T1000 (cell line): ENCODE results near the gene SPATA46.
"Not testable (repeated sequence)": the region's sequence is repeated elsewhere in the genome, so short reads cannot be mapped to it uniquely, and the experiment has no call there.

Source experiments
- DNase-seq: peaks from one replicate; lab custom pipeline; 2025; ENCODE audit warnings: mixed read lengths; lab: John Stamatoyannopoulos, UW

Gene SPATA46, protein sequence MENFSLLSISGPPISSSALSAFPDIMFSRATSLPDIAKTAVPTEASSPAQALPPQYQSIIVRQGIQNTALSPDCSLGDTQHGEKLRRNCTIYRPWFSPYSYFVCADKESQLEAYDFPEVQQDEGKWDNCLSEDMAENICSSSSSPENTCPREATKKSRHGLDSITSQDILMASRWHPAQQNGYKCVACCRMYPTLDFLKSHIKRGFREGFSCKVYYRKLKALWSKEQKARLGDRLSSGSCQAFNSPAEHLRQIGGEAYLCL

DNA sequence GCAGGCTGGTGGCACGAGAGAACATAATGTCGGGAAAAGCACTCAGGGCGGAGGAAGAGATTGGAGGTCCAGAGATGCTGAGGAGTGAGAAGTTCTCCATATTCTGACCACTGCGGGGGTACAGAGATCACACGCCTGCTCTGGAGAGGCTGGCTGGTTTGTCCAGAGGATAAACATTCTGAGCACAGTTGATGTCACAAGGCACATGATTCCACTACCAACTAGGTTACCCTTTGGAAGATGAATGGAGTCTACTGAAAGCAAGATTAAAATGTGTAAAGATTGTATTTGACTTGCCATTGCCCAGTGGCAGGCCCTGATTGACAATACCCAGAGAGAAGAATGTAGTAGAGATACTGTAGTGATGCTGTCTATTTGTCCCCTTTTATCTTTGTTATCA is at the start of gene SPATA46:
Gene SPATA46 (minus strand): TSS at position 164 of the 400 bp plus-strand sequence. CDS start 64 bp downstream, at position 100.
- DNase-seq: no peak

DNA sequence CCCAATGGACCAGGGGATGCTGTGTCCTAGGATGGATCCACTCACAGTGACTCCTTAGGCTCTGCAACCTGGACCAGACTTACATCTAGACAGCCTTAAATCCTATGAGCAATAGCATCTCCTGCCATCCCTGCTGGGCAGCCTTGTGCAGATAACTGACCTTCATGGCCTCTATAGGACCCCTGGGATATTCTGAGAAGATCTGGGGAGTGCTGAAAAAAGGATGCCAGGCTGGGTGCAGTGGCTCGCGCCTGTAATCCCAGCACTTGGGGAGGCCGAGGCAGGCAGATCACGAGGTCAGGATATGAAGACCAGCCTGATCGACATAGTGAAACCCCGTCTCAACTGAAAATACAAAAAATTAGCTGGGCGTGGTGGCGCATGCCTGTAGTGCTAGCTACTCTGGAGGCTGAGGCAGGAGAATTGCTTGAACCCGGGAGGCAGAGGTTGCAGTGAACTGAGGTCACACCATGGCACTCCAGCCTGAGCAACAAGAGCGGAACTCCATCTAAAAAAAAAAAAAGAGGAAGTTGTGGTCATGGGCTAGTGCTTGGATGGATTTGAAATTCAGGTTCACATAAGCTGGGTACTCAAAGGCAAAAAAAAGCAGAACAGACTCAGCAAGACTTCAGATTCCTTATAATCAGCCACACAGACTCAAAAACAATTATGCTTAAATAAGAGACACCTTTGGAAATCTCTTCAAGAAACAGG is 46.2 kb upstream of the SPATA46 start:
- no peak for DNase-seq

DNA sequence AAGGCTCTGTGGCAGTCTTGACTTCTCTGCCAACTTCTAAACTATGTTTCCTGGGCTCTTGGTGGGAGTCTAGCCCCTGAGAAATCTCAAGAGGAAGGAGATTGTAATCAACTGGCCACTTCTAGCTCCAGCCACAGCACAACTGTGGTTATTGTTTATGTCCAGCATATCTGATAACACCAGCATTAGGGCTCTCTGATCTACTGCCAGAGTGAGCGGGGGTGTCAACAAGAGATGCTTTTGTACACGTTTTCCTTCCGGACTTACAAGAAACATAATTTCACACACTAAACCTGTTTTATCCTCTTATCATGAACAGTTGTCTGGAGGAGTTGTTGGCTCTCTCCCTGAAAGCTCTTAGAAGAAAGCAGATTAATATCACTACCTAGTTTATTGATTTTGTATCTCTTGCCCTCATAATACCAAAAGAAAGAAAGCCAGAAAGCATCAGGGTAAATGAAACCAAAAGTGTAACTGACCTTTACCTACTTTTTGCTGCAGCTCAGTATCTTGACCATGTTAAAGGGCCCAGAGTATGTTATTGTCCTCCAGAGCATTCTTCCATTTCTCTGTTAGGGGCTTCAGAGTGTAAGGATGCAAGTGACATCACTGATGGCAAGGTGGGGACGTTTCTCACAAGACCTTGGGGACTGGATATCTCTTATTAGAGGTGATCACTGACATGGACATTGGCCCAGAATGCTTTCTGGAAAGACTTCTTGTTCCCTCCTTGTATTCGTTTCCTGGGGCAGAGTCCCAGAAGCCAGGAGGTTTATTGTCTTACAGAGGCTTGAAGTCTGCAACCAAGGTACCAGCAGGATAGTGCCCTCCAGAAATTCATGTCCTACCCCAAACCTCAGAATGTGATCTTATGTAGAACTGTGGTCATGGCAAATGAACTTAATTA is 44.9 kb upstream of the SPATA46 start:
- DNase-seq: no peak

DNA sequence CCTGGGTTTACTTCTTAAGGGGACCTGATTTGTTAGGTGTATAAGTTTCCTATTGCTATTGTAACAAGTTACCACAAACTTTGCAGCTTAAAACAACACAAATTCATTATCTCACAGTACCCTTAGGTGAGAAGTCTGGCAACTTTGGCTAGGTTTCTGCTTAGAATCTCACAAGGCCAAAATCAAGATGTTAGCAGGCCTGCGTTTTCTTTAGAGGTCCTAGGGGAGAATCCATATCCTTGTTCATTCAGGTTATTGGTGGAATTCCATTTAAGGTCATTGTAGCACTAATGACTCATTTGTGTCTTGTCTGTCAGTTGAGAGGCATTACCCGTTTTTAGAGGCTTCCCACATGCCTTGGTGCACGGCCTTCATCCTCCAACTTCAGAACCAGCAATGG is 43.5 kb upstream of the SPATA46 start:
- no peak for DNase-seq

DNA sequence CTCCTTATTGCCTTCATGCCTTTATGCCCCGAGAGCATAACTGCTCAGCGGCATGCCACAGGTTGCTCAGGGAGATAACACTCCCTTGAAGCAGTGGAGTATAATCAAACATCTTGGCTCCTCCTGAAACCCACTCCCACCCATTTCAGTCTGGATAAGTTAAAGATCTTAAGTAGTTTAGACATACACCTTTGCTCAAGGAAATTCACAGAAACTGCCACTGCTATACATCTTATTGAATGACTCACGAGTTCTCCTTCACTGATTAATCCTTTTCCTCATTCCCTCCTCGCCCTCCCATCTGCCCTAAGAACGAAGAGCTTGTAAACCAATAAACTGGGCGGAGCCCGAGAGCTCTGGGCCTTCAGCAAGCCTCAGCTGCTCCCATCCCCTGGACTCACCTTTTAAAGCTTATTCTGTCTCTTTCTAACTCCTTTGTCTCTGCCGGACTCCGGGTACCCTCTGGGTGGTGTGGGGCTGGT is 42.8 kb upstream of the SPATA46 start:
- not testable (repeated sequence) for DNase-seq

DNA sequence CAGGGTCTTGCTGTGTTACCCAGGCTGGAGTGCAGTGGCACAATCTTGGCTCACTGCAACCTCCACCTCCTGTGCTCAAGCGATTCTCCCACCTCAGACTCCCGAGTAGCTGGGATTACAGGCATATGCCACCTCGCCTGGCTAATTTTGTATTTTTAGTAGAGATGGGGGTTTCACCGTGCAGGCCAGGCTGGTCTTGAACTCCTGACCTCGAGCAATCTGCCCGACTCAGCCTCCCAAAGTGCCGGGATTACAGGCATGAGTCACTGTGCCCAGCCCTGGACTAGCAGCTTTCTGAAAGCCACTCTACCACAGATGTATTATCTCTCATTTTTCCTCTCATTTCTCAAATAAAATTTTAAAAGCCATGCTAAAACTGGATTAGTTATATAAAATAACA is 41.9 kb upstream of the SPATA46 start:
- DNase-seq: not testable (repeated sequence)

DNA sequence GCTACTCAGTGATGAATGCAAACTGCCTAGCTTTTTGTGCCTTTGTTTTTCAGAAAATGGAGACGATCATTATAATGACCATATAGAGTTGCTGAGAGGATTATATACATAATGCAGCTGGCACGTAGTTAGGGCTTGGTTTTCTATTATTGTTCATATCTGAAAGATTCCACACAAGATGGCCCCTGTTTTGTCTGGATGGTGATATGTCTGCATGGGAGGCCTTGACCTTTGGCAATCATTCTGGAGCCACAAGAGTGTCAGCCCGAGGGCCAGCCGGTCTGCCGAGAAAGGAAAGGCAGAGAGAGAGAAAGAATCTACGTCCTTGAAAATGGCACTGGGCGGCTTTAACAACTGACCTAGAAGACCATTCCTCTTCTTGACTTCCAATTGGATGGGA is 41.0 kb upstream of the SPATA46 start:
- no peak for DNase-seq

DNA sequence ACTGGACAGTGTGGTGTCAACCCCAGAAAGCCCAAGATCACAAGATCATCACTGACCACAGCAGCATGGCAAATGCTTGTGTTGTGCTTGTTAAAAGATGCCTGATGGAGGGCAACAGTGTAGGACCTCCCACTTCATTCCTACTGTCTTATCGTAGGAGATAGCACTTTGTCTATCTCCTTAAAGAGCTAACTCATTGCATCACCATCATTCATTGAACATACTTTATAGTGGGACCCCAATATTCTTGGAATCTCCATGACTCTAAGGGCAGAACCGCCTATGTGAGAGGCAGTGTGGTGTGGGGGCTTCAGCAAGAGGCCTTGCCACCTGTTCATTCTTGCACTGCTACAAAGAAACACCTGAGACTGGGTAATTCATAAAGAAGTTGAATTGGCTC is 40.3 kb upstream of the SPATA46 start:
- no peak for DNase-seq

DNA sequence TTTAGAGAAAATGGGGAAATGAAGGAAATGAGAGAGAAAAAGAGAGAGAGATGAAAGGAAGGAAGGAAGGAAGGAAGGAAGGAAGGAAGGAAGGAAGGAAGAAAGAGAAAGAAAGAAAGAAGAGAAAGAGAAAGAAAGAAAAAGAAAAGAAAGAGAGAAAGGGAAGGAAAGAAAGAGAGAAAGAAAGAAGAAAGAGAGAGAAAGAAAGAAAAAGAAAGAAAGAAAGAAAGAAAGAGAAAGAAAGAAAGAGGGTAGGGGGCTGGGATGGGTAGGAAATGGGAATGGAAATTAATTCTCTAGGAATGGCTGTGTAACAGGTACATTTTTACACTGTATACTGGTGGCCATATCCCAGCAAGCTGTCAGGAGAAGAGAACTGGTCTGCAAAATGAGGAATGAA is 39.6 kb upstream of the SPATA46 start:
- no peak for DNase-seq

DNA sequence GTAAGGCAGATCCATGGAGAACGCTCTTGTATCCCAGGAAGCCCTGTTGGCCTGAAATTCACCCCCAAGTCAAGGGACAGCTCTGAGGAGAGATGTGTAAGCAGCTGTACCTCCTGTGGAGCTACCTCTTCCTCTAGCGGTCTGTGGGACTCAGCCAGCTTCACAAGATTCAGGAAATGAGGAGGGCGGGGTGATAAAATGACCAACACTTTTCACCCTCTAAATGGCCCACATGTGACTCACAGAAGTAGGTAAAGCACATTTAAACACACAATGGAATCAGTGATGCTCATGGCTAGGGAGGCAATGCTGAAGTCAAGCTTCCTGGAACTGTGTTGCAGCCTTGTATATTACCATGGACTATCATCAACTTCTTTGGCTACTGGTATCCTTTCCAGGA is 35.3 kb upstream of the SPATA46 start, which contains the start of gene SH2D1B:
Gene SH2D1B (minus strand): TSS at position 135 of the 400 bp plus-strand sequence. CDS start 120 bp downstream, at position 15.
- no peak for DNase-seq

DNA sequence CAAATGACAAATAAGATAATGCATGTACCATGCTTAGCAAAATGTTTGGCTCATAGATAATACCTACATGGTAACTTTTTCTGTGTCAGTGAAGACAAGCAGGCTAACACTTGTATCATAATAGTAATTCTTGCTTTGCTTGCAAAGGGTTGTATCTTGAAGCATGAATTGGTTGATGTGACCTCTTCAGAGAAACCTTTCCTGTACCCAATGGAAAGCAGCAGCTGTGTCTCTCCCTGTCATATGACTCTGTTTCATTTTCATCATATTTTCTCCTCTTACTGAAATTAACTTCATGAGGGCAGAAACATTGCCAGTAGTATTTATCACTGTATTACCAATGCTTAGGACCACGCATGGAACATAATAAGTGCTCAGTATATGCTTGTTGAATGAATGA is 30.9 kb upstream of the SPATA46 start:
- DNase-seq: no peak

DNA sequence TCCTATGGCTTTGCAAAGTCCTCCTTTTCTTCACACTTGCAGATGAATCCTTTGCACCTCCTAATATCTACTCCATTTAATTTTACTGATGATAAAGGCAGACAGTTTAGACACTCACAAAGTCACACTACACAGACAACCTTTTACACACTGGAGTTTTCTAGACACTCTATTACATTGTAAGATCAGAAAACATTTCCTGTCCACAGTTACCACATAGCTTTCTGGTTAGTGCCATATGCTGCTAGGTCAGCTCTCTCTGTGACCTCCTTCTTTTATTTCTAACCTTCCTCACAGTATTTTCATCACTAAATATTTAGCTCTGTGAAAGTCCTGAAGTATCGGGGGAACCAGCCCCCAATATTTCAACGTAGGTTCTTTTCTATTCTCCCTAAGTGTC is 30.2 kb upstream of the SPATA46 start:
- DNase-seq: no peak

DNA sequence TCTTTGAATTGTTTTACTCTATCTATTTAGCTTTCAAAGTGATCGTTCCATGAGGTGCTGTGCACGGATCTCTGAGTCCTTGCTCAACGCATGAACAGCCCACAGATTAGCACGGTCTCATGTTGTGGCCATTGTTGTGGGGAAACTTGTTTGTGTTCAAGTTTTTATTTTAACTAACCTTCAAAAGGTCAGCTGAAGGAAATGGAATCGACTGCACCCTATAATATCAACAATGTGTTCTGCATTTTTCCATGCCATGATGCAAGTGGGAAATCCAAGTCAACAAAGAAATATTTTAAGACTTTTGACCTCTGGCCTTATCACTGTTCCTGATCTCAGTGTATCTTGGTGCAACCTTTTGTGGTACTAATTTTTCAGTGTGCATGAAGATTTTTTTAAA is 29.1 kb upstream of the SPATA46 start:
- DNase-seq: no peak

DNA sequence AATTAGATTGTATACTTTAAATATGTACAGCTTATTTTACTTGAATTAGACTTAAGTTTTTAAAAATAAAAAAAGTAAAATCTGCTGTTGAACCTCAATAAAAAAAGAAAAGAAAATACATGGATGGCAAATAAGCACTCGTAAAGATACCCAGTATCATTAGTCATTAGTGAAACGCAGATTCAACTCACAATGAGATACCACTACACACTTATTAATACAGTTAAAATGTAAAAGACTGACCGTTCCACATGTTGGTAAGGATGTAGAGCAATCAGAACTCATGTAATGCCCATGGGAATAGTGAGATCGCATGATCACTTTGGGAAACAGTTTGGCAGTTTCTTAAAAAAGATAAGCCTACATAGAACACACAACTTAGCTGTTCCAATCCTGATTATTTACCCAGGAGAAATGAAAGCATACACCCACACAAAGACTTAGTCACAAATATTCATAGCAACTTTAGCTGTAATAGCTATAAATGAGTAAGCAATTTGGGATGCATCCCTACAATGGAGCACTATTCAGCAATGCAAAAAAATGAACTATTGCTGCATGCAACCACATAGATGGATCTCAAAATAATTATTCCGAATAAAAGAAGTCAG is 28.0 kb upstream of the SPATA46 start:
- DNase-seq: no peak

DNA sequence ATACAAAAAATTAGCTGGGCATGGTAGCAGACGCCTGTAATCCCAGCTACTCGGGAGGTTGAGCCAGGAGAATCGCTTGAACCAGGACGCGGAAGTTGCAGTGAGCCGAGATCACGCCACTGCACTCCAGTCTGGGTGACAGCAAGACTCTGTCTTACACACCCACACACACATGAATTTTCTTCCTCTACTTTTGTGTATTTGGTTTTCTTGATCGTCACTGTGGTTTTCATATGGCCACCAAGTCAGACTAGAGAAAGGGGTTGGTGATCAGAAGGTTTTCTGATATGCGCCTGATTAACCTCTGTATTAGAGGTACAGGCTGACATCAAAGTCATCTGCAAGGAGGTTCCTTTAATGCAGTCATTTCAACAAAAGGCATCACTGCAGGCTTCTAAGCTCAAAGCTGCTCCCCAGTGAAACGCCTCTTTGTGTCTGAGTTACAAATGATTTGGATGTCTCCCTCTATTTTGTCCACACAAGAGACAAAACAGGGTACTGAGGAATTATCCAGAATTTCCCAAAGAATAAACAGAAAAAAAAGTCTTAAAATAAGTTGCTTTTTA is 24.2 kb upstream of the SPATA46 start:
- DNase-seq: no peak

DNA sequence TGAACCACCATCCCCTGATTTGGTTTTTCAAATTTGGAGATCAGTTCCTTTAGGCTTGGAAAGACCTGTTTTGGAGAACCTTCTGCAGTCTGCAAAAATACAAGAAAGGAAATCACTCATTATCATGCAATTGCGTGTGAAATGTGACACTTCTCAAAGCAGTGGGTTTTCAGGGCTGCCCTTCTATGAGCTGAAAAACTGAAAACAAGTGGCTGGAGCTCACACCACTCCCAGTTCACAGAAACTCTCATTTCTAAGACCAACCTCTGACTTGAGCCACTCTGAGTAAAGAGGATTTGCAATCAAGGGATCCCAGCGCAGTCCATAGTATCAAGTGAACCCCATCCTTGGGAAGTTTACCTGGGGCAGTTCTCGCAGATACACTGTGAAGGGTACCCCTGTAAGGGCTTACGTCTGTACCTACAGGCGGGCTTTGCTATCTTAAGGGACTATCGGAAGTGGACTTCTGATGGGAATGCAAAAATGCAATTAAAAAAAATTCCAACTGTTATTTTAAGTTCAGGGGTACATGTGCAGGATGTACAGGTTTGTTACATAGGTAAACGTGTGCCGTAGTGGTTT is 22.4 kb upstream of the SPATA46 start:
- no peak for DNase-seq

DNA sequence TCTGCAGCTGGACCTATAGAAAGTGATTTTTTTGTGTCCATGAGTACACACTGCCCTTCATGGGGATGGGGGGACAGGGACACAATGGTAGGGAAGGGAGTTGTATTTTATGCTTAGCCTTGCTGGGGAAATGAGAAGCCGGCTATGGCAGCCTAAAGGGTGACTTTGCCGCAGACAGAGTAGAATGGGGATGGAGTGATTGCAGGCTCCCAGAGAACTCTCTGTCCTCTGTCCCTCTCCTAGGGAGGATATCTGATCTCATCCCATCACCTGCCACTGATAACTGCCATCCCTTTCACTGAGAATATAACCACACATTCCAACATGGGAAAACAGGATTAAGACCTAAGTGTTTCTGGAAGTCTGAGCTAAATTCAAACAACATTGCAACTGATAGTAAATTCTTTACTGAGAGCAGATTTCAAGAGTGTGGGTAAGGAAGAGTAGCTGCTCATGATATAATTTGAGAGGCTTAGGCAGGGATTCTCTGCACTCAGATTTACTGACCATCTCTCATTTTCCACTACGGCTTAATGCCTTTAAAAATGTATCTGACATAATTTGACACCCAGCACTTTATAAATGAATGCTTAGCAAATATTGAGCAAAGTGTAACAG is 21.4 kb upstream of the SPATA46 start:
- no peak for DNase-seq

DNA sequence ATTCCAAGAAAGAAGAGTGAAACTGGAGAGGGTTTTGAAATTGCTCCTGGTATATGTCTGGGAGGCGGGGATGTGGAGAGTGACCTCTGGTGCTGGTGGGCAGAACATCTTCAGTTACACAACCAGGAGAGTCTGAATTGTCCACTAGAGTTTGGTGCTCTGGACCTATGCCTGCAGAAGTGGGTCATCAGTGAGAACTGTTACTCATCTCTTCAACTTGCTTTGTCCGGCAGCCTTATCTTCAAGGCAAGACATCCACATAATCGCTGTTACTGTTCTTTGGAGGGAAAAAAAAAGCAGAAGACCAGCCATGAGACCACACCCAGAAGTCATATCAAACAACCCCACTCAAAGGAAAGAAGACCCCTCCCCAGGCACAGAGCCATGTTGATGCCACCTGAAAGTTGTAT is 20.4 kb upstream of the SPATA46 start:
- no peak for DNase-seq

DNA sequence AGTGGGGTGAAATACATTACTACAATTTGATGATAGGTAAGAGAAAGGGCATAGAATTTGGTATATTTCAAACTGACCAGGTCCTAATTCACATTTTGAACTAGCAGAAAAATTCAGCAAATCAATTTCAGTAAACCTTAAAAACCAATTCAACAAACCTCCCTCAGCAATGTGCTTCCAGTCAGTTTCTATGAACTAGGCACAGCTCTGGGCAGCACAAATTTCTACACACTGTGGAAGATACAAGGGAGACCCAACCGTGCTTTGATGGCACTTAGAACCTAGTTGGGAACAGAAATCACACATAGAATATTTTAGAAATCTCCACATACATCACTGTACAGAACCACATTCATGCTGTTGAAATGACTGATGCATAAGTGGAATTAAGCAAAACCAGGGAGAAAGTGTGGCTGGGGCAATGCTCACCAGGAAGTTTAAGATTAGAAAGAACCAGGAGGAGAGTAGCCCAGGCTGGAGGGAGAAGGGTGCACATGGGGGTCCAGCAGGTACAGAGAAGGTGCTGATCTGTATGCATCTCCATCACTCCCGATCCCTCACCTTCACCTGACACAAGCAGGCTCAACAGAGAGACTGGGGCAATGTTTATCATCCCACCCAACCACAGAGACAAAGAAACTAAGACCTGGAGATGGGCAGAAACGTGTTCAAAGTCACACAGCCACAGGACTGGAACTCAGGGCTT is 19.7 kb upstream of the SPATA46 start:
- no peak for DNase-seq
